Measurements from ENCODE around the gene CSNK1G3. TPM values are rescaled to one million over a fixed set of nuclear protein-coding genes. Genes with fewer than 3 reads are reported as not detected.
"Not testable (repeated sequence)": the region's sequence is repeated elsewhere in the genome, so short reads cannot be mapped to it uniquely, and the experiment has no call there.

Gene CSNK1G3
- total and polyA plus RNA-seq, 5 donors from 2014 or later, result 20.7 to 63.1 (median 28.2) TPM

GRCh38 chr5:123482258-123482657 lies 29.7 kb upstream of the CSNK1G3 start:
- no peak overlapping the region for H3K27ac ChIP-seq (ENCODE audit: insufficient read depth, low read length, poor library complexity, severe bottlenecking)
- ATAC-seq (ENCODE audit: low read depth in 2 of 2) (no peak), DNase-seq (no peak)
- H3K4me3 Mint-ChIP-seq, result no peak overlapping the region
- H3K36me3 Mint-ChIP-seq, result no peaks in the 10 kb centered on the region
- peaks cover 2% of the 10 kb centered on the region for H3K27me3 ChIP-seq (ENCODE audit: control insufficient read depth, insufficient read depth, low read length)
- peaks cover 0 to 3% (median 0%) of the 10 kb centered on the region in 4 donors for H3K4me1 Mint-ChIP-seq
- H3K4me1 ChIP-seq (ENCODE audit: control insufficient read depth, insufficient read depth, low read length, poor library complexity, severe bottlenecking), result no peaks in the 10 kb centered on the region
- no peaks in the 10 kb centered on the region for H3K36me3 ChIP-seq (ENCODE audit: control insufficient read depth, insufficient read depth, low read length)
- H3K9me3 Mint-ChIP-seq, result peaks cover 0 to 1% (median 0%) of the 10 kb centered on the region in 7 donors
- H3K4me3 ChIP-seq (ENCODE audit: low read depth, low read length), result no peak overlapping the region
- H3K27me3 Mint-ChIP-seq, result peaks cover 20% of the 10 kb centered on the region
- H3K27ac Mint-ChIP-seq, result no peak overlapping the region
- no peaks in the 10 kb centered on the region for H3K9me3 ChIP-seq (ENCODE audit: control insufficient read depth in 2 of 2, low read length in 2 of 2)

GRCh38 chr5:123483446-123484077 lies 28.4 kb upstream of the CSNK1G3 start:
- Mint-ChIP-seq H3K27ac (no peak overlapping the region), H3K4me1 (peaks cover 0 to 3% (median 0%) of the 10 kb centered on the region in 4 donors), H3K27me3 (peaks cover 19% of the 10 kb centered on the region), H3K36me3 (no peaks in the 10 kb centered on the region), H3K9me3 (no peaks in the 10 kb centered on the region), H3K4me3 (no peak overlapping the region)
- Histone ChIP-seq H3K4me3 (ENCODE audit: low read depth, low read length) (no peak overlapping the region), H3K27me3 (ENCODE audit: control insufficient read depth, insufficient read depth, low read length) (peaks cover 11% of the 10 kb centered on the region), H3K4me1 (ENCODE audit: control insufficient read depth, insufficient read depth, low read length, poor library complexity, severe bottlenecking) (no peaks in the 10 kb centered on the region), H3K9me3 (ENCODE audit: control insufficient read depth in 2 of 2, low read length in 2 of 2) (no peaks in the 10 kb centered on the region), H3K27ac (ENCODE audit: insufficient read depth, low read length, poor library complexity, severe bottlenecking) (no peak overlapping the region), H3K36me3 (ENCODE audit: control insufficient read depth, insufficient read depth, low read length) (no peaks in the 10 kb centered on the region)
- ATAC-seq (ENCODE audit: low read depth in 2 of 2) (no peak), DNase-seq (no peak)

- H3K27ac Mint-ChIP-seq, result no peak overlapping the region
Measured at GRCh38 chr5:123485275-123485674, 26.7 kb upstream of the CSNK1G3 start.

GRCh38 chr5:123486951-123487655 lies 24.9 kb upstream of the CSNK1G3 start:
- H3K4me3 Mint-ChIP-seq, result no peak overlapping the region
- peak in 1 of 3 donors; percentile 9 for DNase-seq
- H3K27me3 Mint-ChIP-seq, result peaks cover 15% of the 10 kb centered on the region
- H3K9me3 ChIP-seq (ENCODE audit: control insufficient read depth in 2 of 2, low read length in 2 of 2), result no peaks in the 10 kb centered on the region
- no peaks in the 10 kb centered on the region for H3K36me3 ChIP-seq (ENCODE audit: control insufficient read depth, insufficient read depth, low read length)
- peaks cover 0 to 3% (median 0%) of the 10 kb centered on the region in 4 donors for H3K4me1 Mint-ChIP-seq
- no peaks in the 10 kb centered on the region for H3K36me3 Mint-ChIP-seq
- no peak for ATAC-seq (ENCODE audit: low read depth in 2 of 2)
- no peak overlapping the region for H3K4me3 ChIP-seq (ENCODE audit: low read depth, low read length)
- no peak overlapping the region for H3K27ac Mint-ChIP-seq
- no peaks in the 10 kb centered on the region for H3K4me1 ChIP-seq (ENCODE audit: control insufficient read depth, insufficient read depth, low read length, poor library complexity, severe bottlenecking)
- H3K27me3 ChIP-seq (ENCODE audit: control insufficient read depth, insufficient read depth, low read length), result peaks cover 22% of the 10 kb centered on the region
- H3K27ac ChIP-seq (ENCODE audit: insufficient read depth, low read length, poor library complexity, severe bottlenecking), result no peak overlapping the region
- no peaks in the 10 kb centered on the region for H3K9me3 Mint-ChIP-seq

More at GRCh38 chr5:123485275-123485674, 26.7 kb upstream of the CSNK1G3 start:
- no peak for ATAC-seq (ENCODE audit: low read depth in 2 of 2)
- Mint-ChIP-seq H3K36me3 (no peaks in the 10 kb centered on the region), H3K27me3 (peaks cover 12% of the 10 kb centered on the region), H3K9me3 (no peaks in the 10 kb centered on the region), H3K4me3 (no peak overlapping the region), H3K4me1 (peaks cover 0 to 3% (median 0%) of the 10 kb centered on the region in 4 donors)
- DNase-seq, result no peak
- peaks cover 18% of the 10 kb centered on the region for H3K27me3 ChIP-seq (ENCODE audit: control insufficient read depth, insufficient read depth, low read length)
- H3K27ac ChIP-seq (ENCODE audit: insufficient read depth, low read length, poor library complexity, severe bottlenecking), result no peak overlapping the region
- no peak overlapping the region for H3K4me3 ChIP-seq (ENCODE audit: low read depth, low read length)
- no peaks in the 10 kb centered on the region for H3K36me3 ChIP-seq (ENCODE audit: control insufficient read depth, insufficient read depth, low read length)
- H3K9me3 ChIP-seq (ENCODE audit: control insufficient read depth in 2 of 2, low read length in 2 of 2), result no peaks in the 10 kb centered on the region
- no peaks in the 10 kb centered on the region for H3K4me1 ChIP-seq (ENCODE audit: control insufficient read depth, insufficient read depth, low read length, poor library complexity, severe bottlenecking)

GRCh38 chr5:123490974-123491373 lies 21.0 kb upstream of the CSNK1G3 start:
- H3K36me3 ChIP-seq (ENCODE audit: control insufficient read depth, insufficient read depth, low read length), result no peaks in the 10 kb centered on the region
- no peak overlapping the region for H3K27ac ChIP-seq (ENCODE audit: insufficient read depth, low read length, poor library complexity, severe bottlenecking)
- Mint-ChIP-seq H3K9me3 (peaks cover 0 to 5% (median 0%) of the 10 kb centered on the region in 7 donors), H3K27ac (no peak overlapping the region), H3K4me1 (peaks cover 0 to 3% (median 0%) of the 10 kb centered on the region in 4 donors), H3K4me3 (no peak overlapping the region), H3K36me3 (no peaks in the 10 kb centered on the region), H3K27me3 (peaks cover 36% of the 10 kb centered on the region)
- peaks cover 22% of the 10 kb centered on the region for H3K27me3 ChIP-seq (ENCODE audit: control insufficient read depth, insufficient read depth, low read length)
- H3K4me1 ChIP-seq (ENCODE audit: control insufficient read depth, insufficient read depth, low read length, poor library complexity, severe bottlenecking), result no peaks in the 10 kb centered on the region
- no peaks in the 10 kb centered on the region for H3K9me3 ChIP-seq (ENCODE audit: control insufficient read depth in 2 of 2, low read length in 2 of 2)
- DNase-seq (no peak), ATAC-seq (ENCODE audit: low read depth in 2 of 2) (no peak)
- no peak overlapping the region for H3K4me3 ChIP-seq (ENCODE audit: low read depth, low read length)

- not testable (repeated sequence) for H3K4me3 ChIP-seq (ENCODE audit: low read depth, low read length); H3K4me3 Mint-ChIP-seq; H3K4me1 Mint-ChIP-seq; H3K27me3 ChIP-seq (ENCODE audit: control insufficient read depth, insufficient read depth, low read length); ATAC-seq (ENCODE audit: low read depth in 2 of 2); H3K27ac ChIP-seq (ENCODE audit: insufficient read depth, low read length, poor library complexity, severe bottlenecking); H3K36me3 Mint-ChIP-seq; H3K27ac Mint-ChIP-seq; H3K4me1 ChIP-seq (ENCODE audit: control insufficient read depth, insufficient read depth, low read length, poor library complexity, severe bottlenecking); H3K36me3 ChIP-seq (ENCODE audit: control insufficient read depth, insufficient read depth, low read length); DNase-seq; H3K9me3 ChIP-seq (ENCODE audit: control insufficient read depth in 2 of 2, low read length in 2 of 2); H3K9me3 Mint-ChIP-seq
- H3K27me3 Mint-ChIP-seq, result peaks cover 26% of the 10 kb centered on the region
Measured at GRCh38 chr5:123495211-123495610, 16.8 kb upstream of the CSNK1G3 start.

- peaks cover 0 to 5% (median 0%) of the 10 kb centered on the region in 7 donors for H3K9me3 Mint-ChIP-seq
- ATAC-seq (ENCODE audit: low read depth in 2 of 2), result no peak
Measured at GRCh38 chr5:123496892-123497291, 15.1 kb upstream of the CSNK1G3 start.

More at GRCh38 chr5:123496892-123497291, 15.1 kb upstream of the CSNK1G3 start:
- Mint-ChIP-seq H3K27ac (no peak overlapping the region), H3K4me3 (no peak overlapping the region), H3K4me1 (no peaks in the 10 kb centered on the region), H3K27me3 (peaks cover 22% of the 10 kb centered on the region), H3K36me3 (no peaks in the 10 kb centered on the region)
- Histone ChIP-seq H3K27ac (ENCODE audit: insufficient read depth, low read length, poor library complexity, severe bottlenecking) (no peak overlapping the region), H3K9me3 (ENCODE audit: control insufficient read depth in 2 of 2, low read length in 2 of 2) (no peaks in the 10 kb centered on the region), H3K27me3 (ENCODE audit: control insufficient read depth, insufficient read depth, low read length) (peaks cover 1% of the 10 kb centered on the region), H3K4me1 (ENCODE audit: control insufficient read depth, insufficient read depth, low read length, poor library complexity, severe bottlenecking) (no peaks in the 10 kb centered on the region), H3K36me3 (ENCODE audit: control insufficient read depth, insufficient read depth, low read length) (no peaks in the 10 kb centered on the region), H3K4me3 (ENCODE audit: low read depth, low read length) (no peak overlapping the region)
- no peak for DNase-seq

Data from CD4-positive, CD25-positive, alpha-beta regulatory T cell (primary cell).